ENCODE measurements around the gene WNT3.

Gene WNT3

GRCh38 chr17:46745376-46745775, 73.1 kb downstream of the WNT3 start:
- DNase-seq (ENCODE audit: extremely low read depth, low read depth) = no peak
- TF ChIP-seq, protein P1, sequence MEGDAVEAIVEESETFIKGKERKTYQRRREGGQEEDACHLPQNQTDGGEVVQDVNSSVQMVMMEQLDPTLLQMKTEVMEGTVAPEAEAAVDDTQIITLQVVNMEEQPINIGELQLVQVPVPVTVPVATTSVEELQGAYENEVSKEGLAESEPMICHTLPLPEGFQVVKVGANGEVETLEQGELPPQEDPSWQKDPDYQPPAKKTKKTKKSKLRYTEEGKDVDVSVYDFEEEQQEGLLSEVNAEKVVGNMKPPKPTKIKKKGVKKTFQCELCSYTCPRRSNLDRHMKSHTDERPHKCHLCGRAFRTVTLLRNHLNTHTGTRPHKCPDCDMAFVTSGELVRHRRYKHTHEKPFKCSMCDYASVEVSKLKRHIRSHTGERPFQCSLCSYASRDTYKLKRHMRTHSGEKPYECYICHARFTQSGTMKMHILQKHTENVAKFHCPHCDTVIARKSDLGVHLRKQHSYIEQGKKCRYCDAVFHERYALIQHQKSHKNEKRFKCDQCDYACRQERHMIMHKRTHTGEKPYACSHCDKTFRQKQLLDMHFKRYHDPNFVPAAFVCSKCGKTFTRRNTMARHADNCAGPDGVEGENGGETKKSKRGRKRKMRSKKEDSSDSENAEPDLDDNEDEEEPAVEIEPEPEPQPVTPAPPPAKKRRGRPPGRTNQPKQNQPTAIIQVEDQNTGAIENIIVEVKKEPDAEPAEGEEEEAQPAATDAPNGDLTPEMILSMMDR (IDR thresholded peaks at IDR 0.05; ENCODE audit: low read depth, low read length) = no peak

- TF ChIP-seq, protein P1 (IDR thresholded peaks at IDR 0.05; ENCODE audit: low read depth, low read length) = no peak
- no peak for DNase-seq (ENCODE audit: extremely low read depth, low read depth)
Observed at GRCh38 chr17:46744441-46744840, 74.1 kb downstream of the WNT3 start.

- DNase-seq (ENCODE audit: extremely low read depth, low read depth) = peak; percentile 27
Observed at GRCh38 chr17:46742565-46743270, 75.8 kb downstream of the WNT3 start.

DNA sequence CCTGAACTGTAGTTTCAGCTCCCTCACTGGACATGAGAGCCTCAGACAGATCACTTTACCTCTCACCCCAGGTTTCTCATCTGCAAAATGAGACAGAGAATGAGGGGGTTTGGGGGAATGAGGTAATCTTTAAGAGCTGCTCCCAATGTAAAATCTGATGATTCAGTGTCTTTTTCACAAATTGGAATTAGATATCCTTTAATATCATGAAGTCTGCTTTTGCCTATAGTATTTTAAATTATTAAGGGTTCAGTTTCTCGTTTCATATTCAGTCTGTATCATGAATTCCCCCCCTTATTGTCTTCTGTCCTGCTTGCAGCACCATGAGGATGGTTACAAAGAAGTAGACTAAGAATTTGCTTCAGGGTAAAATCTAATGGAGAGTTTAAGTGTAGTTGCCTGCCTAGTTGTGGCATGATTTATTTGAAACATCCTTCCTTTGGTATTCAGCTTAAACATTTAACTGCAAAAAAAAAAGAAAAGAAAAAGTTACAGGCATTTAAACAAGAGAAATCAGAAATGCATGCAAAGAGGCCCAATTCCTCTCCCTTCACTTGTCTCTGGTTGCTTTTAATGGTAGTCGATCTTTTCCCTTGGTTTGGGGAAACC, 77.3 kb downstream of the WNT3 start:
- TF ChIP-seq, protein P1 (IDR thresholded peaks at IDR 0.05; ENCODE audit: low read depth, low read length) = no peak
- DNase-seq (ENCODE audit: extremely low read depth, low read depth) = no peak

More at GRCh38 chr17:46742565-46743270, 75.8 kb downstream of the WNT3 start:
- TF ChIP-seq, protein P1 (IDR thresholded peaks at IDR 0.05; ENCODE audit: low read depth, low read length) = no peak

- TF ChIP-seq, protein P1 (IDR thresholded peaks at IDR 0.05; ENCODE audit: low read depth, low read length) = no peak
- DNase-seq (ENCODE audit: extremely low read depth, low read depth) = no peak
Observed at GRCh38 chr17:46739982-46740381, 78.5 kb downstream of the WNT3 start.

GRCh38 chr17:46738544-46738943, 79.9 kb downstream of the WNT3 start:
- TF ChIP-seq, protein P1 (IDR thresholded peaks at IDR 0.05; ENCODE audit: low read depth, low read length) = no peak
- no peak for DNase-seq (ENCODE audit: extremely low read depth, low read depth)

- TF ChIP-seq, protein P1 (IDR thresholded peaks at IDR 0.05; ENCODE audit: low read depth, low read length) = no peak
- no peak for DNase-seq (ENCODE audit: extremely low read depth, low read depth)
Observed at GRCh38 chr17:46737326-46737725, 81.2 kb downstream of the WNT3 start.
